Choroid plexus epithelial cell (primary cell): ENCODE measurements around the gene RAB2B.

Experiments
- DNase-seq: peaks from one replicate; pipeline ENCODE4 v3.0.0-alpha.2; 2010; ENCODE audit warnings: low read depth
- H3K4me3 ChIP-seq: 2 replicates; pipeline ENCODE4 v1.5.1; 2011; ENCODE audit warnings: low read depth, mild to moderate bottlenecking, control low read depth, low read length, moderate library complexity
- CTCF ChIP-seq: conservative IDR thresholded peaks from 2 replicates; pipeline ENCODE4 v1.5.1; 2011; ENCODE audit warnings: low read depth, mild to moderate bottlenecking, control low read depth, inconsistent platforms, low read length, moderate library complexity

RAB2B gene

GRCh38 chr14:21428930-21429329, 47.8 kb downstream of the RAB2B start:
- H3K4me3 ChIP-seq, result no peak overlapping the region
- TF ChIP-seq CTCF, result no peak
- DNase-seq, result no peak

- DNase-seq, result no peak
- no peak overlapping the region for H3K4me3 ChIP-seq
- no peak for TF ChIP-seq CTCF
Measured at GRCh38 chr14:21426692-21427091, 50.1 kb downstream of the RAB2B start.

GRCh38 chr14:21419528-21419927, 57.2 kb downstream of the RAB2B start:
- H3K4me3 ChIP-seq, result no peak overlapping the region
- TF ChIP-seq CTCF, result no peak
- DNase-seq, result no peak

- no peak for TF ChIP-seq CTCF
- no peak for DNase-seq
- no peak overlapping the region for H3K4me3 ChIP-seq
Measured at GRCh38 chr14:21415329-21415728, 61.4 kb downstream of the RAB2B start.

- no peak for TF ChIP-seq CTCF
- H3K4me3 ChIP-seq, result no peak overlapping the region
- no peak for DNase-seq
Measured at GRCh38 chr14:21414137-21414631, 62.6 kb downstream of the RAB2B start.
